Mesendoderm (in vitro differentiated cells): ENCODE results near the gene DNASE2B.

ENCODE experiments used
- DNase-seq: peaks from one replicate; pipeline ENCODE4 v3.0.0; 2013
- H2AK5ac ChIP-seq: 2 replicates; pipeline ENCODE4 v1.6.1; 2013; ENCODE audit warnings: low read length, inconsistent platforms
- H2BK120ac ChIP-seq: 2 replicates; pipeline ENCODE4 v1.6.1; 2013; ENCODE audit warnings: low read depth, mild to moderate bottlenecking, low read length, moderate library complexity, mixed read lengths
- H2BK15ac ChIP-seq: replicated peaks from 2 replicates; pipeline ENCODE4 v1.6.1; 2013; ENCODE audit warnings: low read depth, mild to moderate bottlenecking, moderate library complexity
- H2BK5ac ChIP-seq: 2 replicates; pipeline ENCODE4 v1.6.1; 2013; ENCODE audit warnings: low read length, inconsistent platforms
- H3K18ac ChIP-seq: 2 replicates; pipeline ENCODE4 v1.6.1; 2013; ENCODE audit warnings: mild to moderate bottlenecking, low read length, mixed read lengths
- H3K23ac ChIP-seq: one replicate; pipeline ENCODE4 v1.6.1; 2013; ENCODE audit warnings: low read length
- H3K27ac ChIP-seq: 2 replicates; pipeline ENCODE4 v1.5.1; 2013; ENCODE audit warnings: low read depth, mild to moderate bottlenecking, inconsistent platforms, low read length, moderate library complexity
- H3K27me3 ChIP-seq: 2 replicates; pipeline ENCODE4 v1.6.1; 2013; ENCODE audit warnings: low read length, control low read depth, mild to moderate bottlenecking, inconsistent platforms; ENCODE audit not compliant: insufficient read depth, poor library complexity
- H3K36me3 ChIP-seq: 2 replicates; pipeline ENCODE4 v1.6.1; 2013; ENCODE audit warnings: low read length, inconsistent platforms; ENCODE audit not compliant: control insufficient read depth, insufficient read depth
- H3K4ac ChIP-seq: one replicate; pipeline ENCODE4 v1.6.1; 2013; ENCODE audit warnings: low read depth, mild to moderate bottlenecking, low read length, moderate library complexity
- H3K4me1 ChIP-seq: 2 replicates; pipeline ENCODE4 v1.6.1; 2013; ENCODE audit warnings: low read depth, low read length, inconsistent platforms; ENCODE audit not compliant: control insufficient read depth
- H3K4me2 ChIP-seq: 2 replicates; pipeline ENCODE4 v1.6.1; 2013; ENCODE audit warnings: low read length
- H3K4me3 ChIP-seq: 2 replicates; pipeline ENCODE4 v1.5.1; 2013; ENCODE audit warnings: mild to moderate bottlenecking, low read length
- H3K56ac ChIP-seq: one replicate; pipeline ENCODE4 v1.6.1; 2013; ENCODE audit warnings: low read length
- H3K79me1 ChIP-seq: 2 replicates; pipeline ENCODE4 v1.6.1; 2013; ENCODE audit warnings: low read length, inconsistent platforms
- H3K79me2 ChIP-seq: 2 replicates; pipeline ENCODE4 v1.6.1; 2013; ENCODE audit warnings: mild to moderate bottlenecking, low read length; ENCODE audit not compliant: control insufficient read depth, insufficient read depth
- H3K9ac ChIP-seq: 2 replicates; pipeline ENCODE4 v1.6.1; 2013; ENCODE audit warnings: low read length, inconsistent platforms
- H4K5ac ChIP-seq: one replicate; pipeline ENCODE4 v1.6.1; 2013; ENCODE audit warnings: low read length
- H4K8ac ChIP-seq: one replicate; pipeline ENCODE4 v1.6.1; 2013; ENCODE audit warnings: low read depth, mild to moderate bottlenecking, control low read depth, low read length, moderate library complexity
- WGBS: extraction: QIAGEN DNeasy Blood & Tissue Kit; methylation state at CpG from one replicate; pipeline ENCODE4 v1.1.7; 2013; ENCODE audit warnings: low lambda C conversion rate, missing lambda C conversion rate; ENCODE audit not compliant: insufficient coverage; ENCODE audit errors: extremely low coverage; 5-methylcytosine and 5-hydroxymethylcytosine counted together

DNASE2B gene

GRCh38 chr1:84353695-84354094, 44.6 kb upstream of the DNASE2B start:
- no peak overlapping the region for H3K9ac ChIP-seq
- no peak overlapping the region for H2BK5ac ChIP-seq
- no peaks in the 10 kb centered on the region for H3K36me3 ChIP-seq
- no peak overlapping the region for H4K8ac ChIP-seq
- no peak overlapping the region for H2AK5ac ChIP-seq
- H3K56ac ChIP-seq: no peak overlapping the region
- H3K23ac ChIP-seq: no peak overlapping the region
- no peak for DNase-seq
- H3K79me1 ChIP-seq: no peaks in the 10 kb centered on the region
- H3K4me1 ChIP-seq: no peaks in the 10 kb centered on the region
- H2BK15ac ChIP-seq: no peak overlapping the region
- H3K4me2 ChIP-seq: no peak overlapping the region
- no peaks in the 10 kb centered on the region for H3K27me3 ChIP-seq
- no peak overlapping the region for H3K4ac ChIP-seq
- no peak overlapping the region for H3K27ac ChIP-seq
- WGBS: no CpG with 5 or more reads among the region's 3 CpGs
- no peak overlapping the region for H3K18ac ChIP-seq
- no peak overlapping the region for H4K5ac ChIP-seq
- H3K79me2 ChIP-seq: no peaks in the 10 kb centered on the region
- no peak overlapping the region for H2BK120ac ChIP-seq
- H3K4me3 ChIP-seq: no peak overlapping the region

- no peak overlapping the region for H3K4me3 ChIP-seq
- no peaks in the 10 kb centered on the region for H3K36me3 ChIP-seq
- peak; percentile 22 for DNase-seq
- no peak overlapping the region for H4K8ac ChIP-seq
- no peak overlapping the region for H2BK120ac ChIP-seq
- H4K5ac ChIP-seq: no peak overlapping the region
- no peak overlapping the region for H3K9ac ChIP-seq
- no peaks in the 10 kb centered on the region for H3K4me1 ChIP-seq
- no peaks in the 10 kb centered on the region for H3K27me3 ChIP-seq
- no peak overlapping the region for H3K4ac ChIP-seq
- no peak overlapping the region for H3K23ac ChIP-seq
- H3K79me2 ChIP-seq: no peaks in the 10 kb centered on the region
- no peak overlapping the region for H3K27ac ChIP-seq
- no peak overlapping the region for H2AK5ac ChIP-seq
- H2BK15ac ChIP-seq: no peak overlapping the region
- no peak overlapping the region for H2BK5ac ChIP-seq
- no peaks in the 10 kb centered on the region for H3K79me1 ChIP-seq
- no peak overlapping the region for H3K56ac ChIP-seq
- no peak overlapping the region for H3K18ac ChIP-seq
- WGBS: no CpG with 5 or more reads among the region's 3 CpGs
- no peak overlapping the region for H3K4me2 ChIP-seq
Observed at GRCh38 chr1:84355556-84355955, 42.7 kb upstream of the DNASE2B start.

GRCh38 chr1:84356881-84357280, 41.4 kb upstream of the DNASE2B start:
- WGBS: no CpG with 5 or more reads among the region's 1 CpG
- Histone ChIP-seq H3K18ac (no peak overlapping the region), H2BK15ac (no peak overlapping the region), H3K4me1 (no peaks in the 10 kb centered on the region), H2BK120ac (no peak overlapping the region), H3K4me3 (no peak overlapping the region), H3K27me3 (no peaks in the 10 kb centered on the region), H3K23ac (no peak overlapping the region), H3K56ac (no peak overlapping the region), H3K27ac (no peak overlapping the region), H3K4me2 (no peak overlapping the region), H3K4ac (no peak overlapping the region), H3K36me3 (no peaks in the 10 kb centered on the region), H3K9ac (no peak overlapping the region), H3K79me1 (no peaks in the 10 kb centered on the region), H2AK5ac (no peak overlapping the region), H4K8ac (no peak overlapping the region), H2BK5ac (no peak overlapping the region), H3K79me2 (no peaks in the 10 kb centered on the region), H4K5ac (no peak overlapping the region)
- no peak for DNase-seq

- Histone ChIP-seq H3K23ac (no peak overlapping the region), H2BK15ac (no peak overlapping the region), H2AK5ac (no peak overlapping the region), H2BK120ac (no peak overlapping the region), H3K79me2 (no peaks in the 10 kb centered on the region), H3K9ac (no peak overlapping the region), H3K4me2 (no peak overlapping the region), H4K5ac (no peak overlapping the region), H3K27me3 (no peaks in the 10 kb centered on the region), H3K56ac (no peak overlapping the region), H2BK5ac (no peak overlapping the region), H3K18ac (no peak overlapping the region), H3K4me1 (no peaks in the 10 kb centered on the region), H3K36me3 (no peaks in the 10 kb centered on the region), H3K4ac (no peak overlapping the region), H3K79me1 (no peaks in the 10 kb centered on the region), H4K8ac (no peak overlapping the region), H3K4me3 (no peak overlapping the region), H3K27ac (no peak overlapping the region)
- DNase-seq: no peak
- WGBS: no CpG with 5 or more reads among the region's 4 CpGs
Observed at GRCh38 chr1:84358695-84359094, 39.6 kb upstream of the DNASE2B start.

GRCh38 chr1:84360316-84360715, 38.0 kb upstream of the DNASE2B start:
- Histone ChIP-seq H3K4ac (no peak overlapping the region), H3K27ac (no peak overlapping the region), H2BK5ac (no peak overlapping the region), H3K4me3 (no peak overlapping the region), H3K9ac (no peak overlapping the region), H3K79me1 (no peaks in the 10 kb centered on the region), H3K18ac (no peak overlapping the region), H3K23ac (no peak overlapping the region), H3K27me3 (no peaks in the 10 kb centered on the region), H4K8ac (no peak overlapping the region), H3K56ac (no peak overlapping the region), H3K79me2 (no peaks in the 10 kb centered on the region), H3K4me1 (no peaks in the 10 kb centered on the region), H4K5ac (no peak overlapping the region), H2BK120ac (no peak overlapping the region), H2BK15ac (no peak overlapping the region), H3K36me3 (no peaks in the 10 kb centered on the region), H2AK5ac (no peak overlapping the region), H3K4me2 (no peak overlapping the region)
- no CpG with 5 or more reads among the region's 1 CpG for WGBS
- DNase-seq: no peak

- no peak overlapping the region for H4K5ac ChIP-seq
- DNase-seq: no peak
- no peak overlapping the region for H3K9ac ChIP-seq
- no peak overlapping the region for H2BK120ac ChIP-seq
- H3K23ac ChIP-seq: no peak overlapping the region
- H3K4me1 ChIP-seq: no peaks in the 10 kb centered on the region
- no peaks in the 10 kb centered on the region for H3K36me3 ChIP-seq
- no CpG with 5 or more reads among the region's 3 CpGs for WGBS
- no peak overlapping the region for H3K4ac ChIP-seq
- H2BK15ac ChIP-seq: no peak overlapping the region
- H2BK5ac ChIP-seq: no peak overlapping the region
- no peak overlapping the region for H3K4me2 ChIP-seq
- no peak overlapping the region for H3K56ac ChIP-seq
- no peak overlapping the region for H2AK5ac ChIP-seq
- no peak overlapping the region for H3K27ac ChIP-seq
- no peaks in the 10 kb centered on the region for H3K79me2 ChIP-seq
- no peak overlapping the region for H3K18ac ChIP-seq
- no peak overlapping the region for H4K8ac ChIP-seq
- H3K27me3 ChIP-seq: no peaks in the 10 kb centered on the region
- H3K4me3 ChIP-seq: no peak overlapping the region
- no peaks in the 10 kb centered on the region for H3K79me1 ChIP-seq
Observed at GRCh38 chr1:84361796-84362195, 36.5 kb upstream of the DNASE2B start.
